HEK293 (cell line): ENCODE results near the gene PIGH.

Experiments used
- BCL11A ChIP-seq: fragments of 450-650 bp; formaldehyde crosslinking; IDR thresholded peaks from 2 replicates; pipeline ENCODE4 v1.5.1; 2016; ENCODE audit warnings: low read depth, missing biosample characterization, missing genetic modification characterization
- CTCF ChIP-seq: fragments of 450-650 bp; formaldehyde crosslinking; IDR thresholded peaks from 2 replicates; pipeline ENCODE4 v1.5.1; 2016; ENCODE audit warnings: missing biosample characterization, missing genetic modification characterization
- ELK4 ChIP-seq: IDR thresholded peaks from 2 replicates; pipeline ENCODE4 v1.6.1; 2011; ENCODE audit warnings: mild to moderate bottlenecking, low read depth, low read length, borderline replicate concordance
- GLI4 ChIP-seq: fragments of 450-650 bp; formaldehyde crosslinking; IDR thresholded peaks from 2 replicates; pipeline ENCODE4 v1.5.1; 2016; ENCODE audit warnings: missing biosample characterization, missing genetic modification characterization
- GLIS2 ChIP-seq: fragments of 450-650 bp; formaldehyde crosslinking; IDR thresholded peaks from 2 replicates; pipeline ENCODE4 v1.5.1; 2016; ENCODE audit warnings: missing biosample characterization, missing genetic modification characterization
- IKZF3 ChIP-seq: fragments of 450-650 bp; IDR thresholded peaks from 2 replicates; pipeline ENCODE4 v1.5.0; 2018; ENCODE audit warnings: missing biosample characterization, mild to moderate bottlenecking, missing genetic modification characterization, moderate library complexity
- KLF7 ChIP-seq: fragments of 450-650 bp; formaldehyde crosslinking; IDR thresholded peaks from 2 replicates; pipeline ENCODE4 v1.5.1; 2016; ENCODE audit warnings: missing biosample characterization, missing genetic modification characterization, borderline replicate concordance
- MZF1 ChIP-seq: fragments of 450-650 bp; formaldehyde crosslinking; IDR thresholded peaks from 2 replicates; pipeline ENCODE4 v1.5.1; 2017; ENCODE audit warnings: missing biosample characterization, missing genetic modification characterization, borderline replicate concordance
- PRDM1 ChIP-seq: fragments of 450-650 bp; formaldehyde crosslinking; IDR thresholded peaks from 2 replicates; pipeline ENCODE4; 2016; ENCODE audit warnings: missing biosample characterization, missing genetic modification characterization
- SALL2 ChIP-seq: fragments of 450-650 bp; formaldehyde crosslinking; IDR thresholded peaks from 2 replicates; pipeline ENCODE4 v1.5.0; 2017; ENCODE audit warnings: missing biosample characterization, mild to moderate bottlenecking, missing genetic modification characterization, borderline replicate concordance
- SP2 ChIP-seq: fragments of 450-650 bp; formaldehyde crosslinking; IDR thresholded peaks from 2 replicates; pipeline ENCODE4 v1.5.1; 2016; ENCODE audit warnings: missing biosample characterization, missing genetic modification characterization
- SP3 ChIP-seq: fragments of 450-650 bp; formaldehyde crosslinking; IDR thresholded peaks from 2 replicates; pipeline ENCODE4 v1.5.1; 2016; ENCODE audit warnings: missing biosample characterization, missing genetic modification characterization
- TCF7L2 ChIP-seq: IDR thresholded peaks from 2 replicates; pipeline ENCODE4 v1.6.1; 2011; ENCODE audit warnings: low read depth, mild to moderate bottlenecking, inconsistent platforms, low read length, moderate library complexity, borderline replicate concordance
- TRIM28 ChIP-seq: IDR thresholded peaks from 2 replicates; pipeline ENCODE4 v1.6.1; 2011; ENCODE audit warnings: low read length, control low read depth, borderline replicate concordance
- ZBTB17 ChIP-seq: fragments of 450-650 bp; formaldehyde crosslinking; IDR thresholded peaks from 2 replicates; pipeline ENCODE4 v1.5.1; 2016; ENCODE audit warnings: missing biosample characterization, missing genetic modification characterization
- ZBTB20 ChIP-seq: fragments of 450-650 bp; formaldehyde crosslinking; IDR thresholded peaks from 2 replicates; pipeline ENCODE4 v1.5.1; 2016; ENCODE audit warnings: missing biosample characterization, missing genetic modification characterization
- ZBTB49 ChIP-seq: fragments of 450-650 bp; formaldehyde crosslinking; IDR thresholded peaks from 2 replicates; pipeline ENCODE4 v1.5.1; 2016; ENCODE audit warnings: missing biosample characterization, missing genetic modification characterization, low read depth
- ZIC2 ChIP-seq: fragments of 450-650 bp; formaldehyde crosslinking; IDR thresholded peaks from 2 replicates; pipeline ENCODE4 v1.5.1; 2016; ENCODE audit warnings: missing biosample characterization, missing genetic modification characterization
- ZNF133 ChIP-seq: fragments of 450-650 bp; formaldehyde crosslinking; IDR thresholded peaks from 2 replicates; pipeline ENCODE4 v1.5.1; 2016; ENCODE audit warnings: missing biosample characterization, missing genetic modification characterization
- ZNF24 ChIP-seq: fragments of 450-650 bp; formaldehyde crosslinking; IDR thresholded peaks from 2 replicates; pipeline ENCODE4 v1.5.1; 2016; ENCODE audit warnings: missing biosample characterization, missing genetic modification characterization
- ZNF26 ChIP-seq: fragments of 450-650 bp; formaldehyde crosslinking; IDR thresholded peaks from 2 replicates; pipeline ENCODE4 v1.5.1; 2016; ENCODE audit warnings: missing biosample characterization, missing genetic modification characterization
- ZNF292 ChIP-seq: fragments of 450-650 bp; formaldehyde crosslinking; IDR thresholded peaks from 2 replicates; pipeline ENCODE4 v1.5.1; 2016; ENCODE audit warnings: low read depth, missing biosample characterization, missing genetic modification characterization, borderline replicate concordance
- ZNF311 ChIP-seq: fragments of 450-650 bp; formaldehyde crosslinking; IDR thresholded peaks from 2 replicates; pipeline ENCODE4 v1.5.1; 2017; ENCODE audit warnings: missing biosample characterization, missing genetic modification characterization, borderline replicate concordance
- ZNF416 ChIP-seq: fragments of 450-650 bp; formaldehyde crosslinking; IDR thresholded peaks from 2 replicates; pipeline ENCODE4 v1.5.1; 2016; ENCODE audit warnings: missing biosample characterization, missing genetic modification characterization
- ZNF423 ChIP-seq: fragments of 450-650 bp; formaldehyde crosslinking; IDR thresholded peaks from 2 replicates; pipeline ENCODE4 v1.5.1; 2016; ENCODE audit warnings: missing biosample characterization, missing genetic modification characterization
- ZNF48 ChIP-seq: fragments of 450-650 bp; formaldehyde crosslinking; IDR thresholded peaks from 2 replicates; pipeline ENCODE4 v1.5.1; 2016; ENCODE audit warnings: missing biosample characterization, missing genetic modification characterization
- ZNF488 ChIP-seq: fragments of 450-650 bp; formaldehyde crosslinking; IDR thresholded peaks from 2 replicates; pipeline ENCODE4 v1.5.1; 2016; ENCODE audit warnings: missing biosample characterization, missing genetic modification characterization
- ZNF521 ChIP-seq: fragments of 450-650 bp; formaldehyde crosslinking; IDR thresholded peaks from 2 replicates; pipeline ENCODE4 v1.5.1; 2017; ENCODE audit warnings: missing biosample characterization, mild to moderate bottlenecking, missing genetic modification characterization
- ZNF549 ChIP-seq: fragments of 450-650 bp; IDR thresholded peaks from 2 replicates; pipeline ENCODE4 v1.5.1; 2018; ENCODE audit warnings: missing biosample characterization, missing genetic modification characterization, mild to moderate bottlenecking, inconsistent platforms, moderate library complexity
- ZNF561 ChIP-seq: fragments of 450-650 bp; IDR thresholded peaks from 2 replicates; pipeline ENCODE4 v1.5.1; 2018; ENCODE audit warnings: missing biosample characterization, missing genetic modification characterization, borderline replicate concordance
- ZNF600 ChIP-seq: fragments of 450-650 bp; formaldehyde crosslinking; IDR thresholded peaks from 2 replicates; pipeline ENCODE4 v1.5.1; 2016; ENCODE audit warnings: missing biosample characterization, missing genetic modification characterization
- ZNF610 ChIP-seq: fragments of 450-650 bp; formaldehyde crosslinking; IDR thresholded peaks from 2 replicates; pipeline ENCODE4 v1.5.1; 2016; ENCODE audit warnings: missing biosample characterization, missing genetic modification characterization, borderline replicate concordance
- ZNF660 ChIP-seq: fragments of 450-650 bp; IDR thresholded peaks from 2 replicates; pipeline ENCODE4 v1.5.1; 2018; ENCODE audit warnings: missing biosample characterization, mild to moderate bottlenecking, missing genetic modification characterization
- ZSCAN16 ChIP-seq: fragments of 450-650 bp; formaldehyde crosslinking; IDR thresholded peaks from 2 replicates; pipeline ENCODE4 v1.5.1; 2016; ENCODE audit warnings: missing biosample characterization, missing genetic modification characterization

Gene PIGH

GRCh38 chr14:67599698-67600561 is at the start of gene PIGH (continued):
- TF ChIP-seq ZSCAN16 (tag by site-specific recombination) (no peak), ZNF416 (tag by site-specific recombination) (no peak), SALL2 (no peak), ZNF48 (tag by site-specific recombination) (no peak), ZBTB20 (tag by site-specific recombination) (peak; percentile 78; the same call in 1 of the 2 replicates), ZNF488 (tag by site-specific recombination) (no peak), GLIS2 (tag by site-specific recombination) (peak; percentile 66), TRIM28 (no peak), GLI4 (no peak), ELK4 (no peak), CTCF (peak; percentile 95), ZIC2 (no peak), ZBTB17 (tag by site-specific recombination) (peak; percentile 83), ZNF600 (peak; percentile 83), SP2 (tag by site-specific recombination) (peak; percentile 79), ZNF521 (tag by site-specific recombination) (no peak), IKZF3 (tag by site-specific recombination) (0 out of 2 replicates have a peak, but pooled peaks have one; percentile 27), ZNF133 (no peak), BCL11A (tag by site-specific recombination) (no peak), ZNF24 (no peak), ZNF610 (tag by site-specific recombination) (no peak), ZNF549 (tag by site-specific recombination) (no peak), ZNF292 (no peak), KLF7 (tag by site-specific recombination) (no peak), ZNF311 (tag by site-specific recombination) (no peak), ZNF423 (tag by site-specific recombination) (no peak), PRDM1 (no peak), ZNF26 (no peak), MZF1 (tag by site-specific recombination) (no peak), SP3 (tag by site-specific recombination) (peak; percentile 78), TCF7L2 (no peak), ZNF561 (tag by site-specific recombination) (peak; percentile 73; the same call in 1 of the 2 replicates), ZBTB49 (tag by site-specific recombination) (no peak), ZNF660 (tag by site-specific recombination) (peak; percentile 57)
